ENCODE results near the gene DUSP1. TPM values are rescaled to one million over a fixed set of nuclear protein-coding genes. Genes with fewer than 3 reads are reported as not detected.
A peak's percentile ranks its signal among the peaks of the same experiment; 100 is the strongest.

DUSP1 gene
- total and polyA plus RNA-seq, 8 donors = 33.0 to 534 (median 239) TPM

DNA sequence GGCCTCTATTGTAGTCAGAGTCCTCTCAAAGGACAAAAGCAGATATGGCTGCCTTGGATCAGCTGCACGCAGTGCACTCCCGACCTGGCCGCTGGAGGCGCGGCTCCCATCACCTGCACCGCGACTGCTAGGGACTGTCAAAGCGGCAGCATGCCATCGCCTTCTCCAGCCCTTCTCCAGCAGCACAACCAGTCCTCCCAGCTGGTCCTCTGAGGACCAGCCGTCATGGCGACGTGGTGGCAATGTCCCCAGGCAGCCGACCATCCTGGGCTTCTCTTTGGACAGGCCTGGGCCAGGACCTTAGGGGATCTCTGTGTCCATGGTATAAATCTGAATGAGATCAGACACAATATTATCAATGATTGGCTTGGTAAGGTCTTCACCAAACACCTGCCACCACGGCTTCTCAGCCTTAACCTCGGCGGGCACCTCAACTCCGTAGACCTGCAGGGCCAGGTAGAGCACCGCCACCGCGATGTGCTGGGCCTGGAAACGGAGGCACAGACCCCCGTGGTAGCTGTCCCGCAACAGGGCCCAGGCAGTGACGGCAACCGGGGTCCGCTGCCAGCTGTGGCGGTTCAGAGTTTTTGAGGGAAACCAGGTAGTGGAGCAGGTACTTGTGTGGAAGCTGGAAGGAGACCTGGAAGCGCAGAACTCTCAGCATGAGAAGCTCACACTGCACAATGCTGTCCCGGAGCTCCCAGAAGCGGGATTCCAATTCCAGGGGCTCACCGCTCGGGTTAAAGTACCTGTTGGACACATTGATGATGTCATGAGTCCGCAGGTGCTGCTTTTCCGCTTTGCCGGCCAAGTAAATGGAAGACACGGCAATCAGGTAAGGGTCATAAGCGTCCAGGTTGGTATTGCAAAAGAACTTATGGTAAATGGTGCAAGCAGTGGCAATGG lies 8.5 kb downstream of the DUSP1 start:
- H3K4me1 ChIP-seq = peaks cover 14 to 42% of the 10 kb centered on the region in 2 donors
- H3K27ac ChIP-seq = no peak overlapping the region
- intact Hi-C loops (cut with DNase I) = no loop called here
- H3K9me3 ChIP-seq = peaks cover 0 to 4% of the 10 kb centered on the region in 2 donors
- peaks cover 0 to 7% of the 10 kb centered on the region in 2 donors for H3K36me3 ChIP-seq
- H3K4me3 ChIP-seq = no peak overlapping the region
- ATAC-seq = no peak
- no peak for DNase-seq
- no peaks in the 10 kb centered on the region for H3K27me3 ChIP-seq
- TF ChIP-seq CTCF (IDR thresholded peaks at IDR 0.05) = no peak

DNA sequence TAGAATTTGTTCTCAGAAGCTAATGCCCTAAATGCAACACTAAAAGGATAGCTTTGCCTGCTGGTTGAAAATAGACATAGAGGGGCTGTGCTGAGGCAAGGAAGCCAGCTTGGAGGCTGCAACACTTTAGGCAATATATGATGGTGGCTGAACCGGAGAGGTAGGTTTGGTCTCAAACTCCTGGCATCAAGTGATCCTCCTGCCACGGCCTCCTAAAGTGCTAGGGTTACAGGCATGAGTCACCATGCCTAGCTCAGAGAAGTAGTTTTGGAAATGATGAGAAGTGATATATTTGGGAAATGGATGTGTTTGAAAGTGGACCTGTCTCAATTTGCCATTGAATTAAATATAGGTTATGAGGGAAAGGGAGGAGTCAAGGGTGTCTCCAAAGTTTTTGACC lies 10.0 kb downstream of the DUSP1 start:
- Histone ChIP-seq H3K4me3 (no peak overlapping the region), H3K4me1 (peaks cover 11 to 29% of the 10 kb centered on the region in 2 donors), H3K27me3 (no peaks in the 10 kb centered on the region), H3K9me3 (peaks cover 0 to 4% of the 10 kb centered on the region in 2 donors), H3K36me3 (no peaks in the 10 kb centered on the region), H3K27ac (no peak overlapping the region)
- intact Hi-C loops (cut with DNase I) = no loop called here
- TF ChIP-seq CTCF (IDR thresholded peaks at IDR 0.05) = no peak
- DNase-seq (no peak), ATAC-seq (no peak)

GRCh38 chr5:172760136-172760535 lies 10.9 kb downstream of the DUSP1 start:
- ATAC-seq = no peak
- TF ChIP-seq CTCF (IDR thresholded peaks at IDR 0.05) = no peak
- no peaks in the 10 kb centered on the region for H3K27me3 ChIP-seq
- DNase-seq = no peak
- intact Hi-C loops (cut with DNase I) = no loop called here
- H3K4me1 ChIP-seq = peaks cover 7 to 21% of the 10 kb centered on the region in 2 donors
- no peak overlapping the region for H3K4me3 ChIP-seq
- no peaks in the 10 kb centered on the region for H3K36me3 ChIP-seq
- H3K27ac ChIP-seq = no peak overlapping the region
- H3K9me3 ChIP-seq = peaks cover 0 to 6% of the 10 kb centered on the region in 2 donors

- ATAC-seq (no peak), DNase-seq (no peak)
- H3K4me1 ChIP-seq = peaks cover 0 to 8% of the 10 kb centered on the region in 2 donors
- TF ChIP-seq CTCF (IDR thresholded peaks at IDR 0.05) = no peak
- no peaks in the 10 kb centered on the region for H3K27me3 ChIP-seq
- H3K4me3 ChIP-seq = no peak overlapping the region
- H3K9me3 ChIP-seq = peaks cover 0 to 6% of the 10 kb centered on the region in 2 donors
- H3K27ac ChIP-seq = peak overlapping the region in 1 of 2 donors; percentile 70
- intact Hi-C loops (cut with DNase I) = no loop called here
- no peaks in the 10 kb centered on the region for H3K36me3 ChIP-seq
These were observed 12.2 kb downstream of the DUSP1 start for GRCh38 chr5:172758834-172759149.

- ATAC-seq (peak; percentile 82), DNase-seq (no peak)
- intact Hi-C loops (cut with DNase I) = no loop called here
- peak overlapping the region in 1 of 2 donors; percentile 70 for H3K27ac ChIP-seq
- H3K27me3 ChIP-seq = no peaks in the 10 kb centered on the region
- H3K36me3 ChIP-seq = no peaks in the 10 kb centered on the region
- TF ChIP-seq CTCF (IDR thresholded peaks at IDR 0.05) = no peak
- H3K4me3 ChIP-seq = no peak overlapping the region
- H3K9me3 ChIP-seq = peaks cover 0 to 6% of the 10 kb centered on the region in 2 donors
- H3K4me1 ChIP-seq = peaks cover 0 to 7% of the 10 kb centered on the region in 2 donors
These were observed 12.7 kb downstream of the DUSP1 start for GRCh38 chr5:172758077-172758833.

Data from left lung (tissue), 10 donors.